HFFc6 (cell line): ENCODE measurements around the gene SHISA9. TPM values are rescaled to one million over a fixed set of nuclear protein-coding genes. Genes with fewer than 3 reads are reported as not detected.

Source experiments
- DNase-seq: peaks from one replicate; pipeline ENCODE4 v3.0.0-alpha.2; 2018
- H3K27ac Mint-ChIP-seq: 2 replicates; pipeline ENCODE4 v1.8.0; 2020; ENCODE audit warnings: mild to moderate bottlenecking, mixed read lengths
- H3K27me3 Mint-ChIP-seq: 2 replicates; pipeline ENCODE4 v1.8.0; 2021; ENCODE audit warnings: mild to moderate bottlenecking, moderate library complexity, mixed read lengths; ENCODE audit not compliant: insufficient read depth
- H3K36me3 Mint-ChIP-seq: 2 replicates; pipeline ENCODE4 v1.8.0; 2021; ENCODE audit warnings: low read depth, mixed read lengths
- H3K4me1 Mint-ChIP-seq: 2 replicates; pipeline ENCODE4 v1.8.0; 2020; ENCODE audit warnings: low read depth, mixed read lengths
- H3K4me3 Mint-ChIP-seq: 2 replicates; pipeline ENCODE4 v1.8.0; 2020; ENCODE audit warnings: mild to moderate bottlenecking, moderate library complexity, mixed read lengths
- H3K9me3 Mint-ChIP-seq: 2 replicates; pipeline ENCODE4 v1.8.0; 2020; ENCODE audit warnings: mild to moderate bottlenecking, mixed read lengths
- total RNA-seq, 6 experiments: library from RNA; stranded (reverse); fragmentation: NEBNext Ultra II Directional; extraction: Animal tissue kit (Norgen Biotek cat#: 25700); gene quantifications; 2 replicates in 1 of 6; 3 replicates in 5 of 6; pipeline ENCODE4 v1.2.3, GENCODE V29; 2021
- TF ChIP-seq, protein P1 (sequence below): fragments of 200-600 bp; sonication (generic); IDR thresholded peaks from 2 replicates; pipeline ENCODE4 v1.5.0; 2021; ENCODE audit warnings: antibody characterized with exemption, mild to moderate bottlenecking

SHISA9 gene
- total RNA-seq, 6 experiments from 2014 or later, result not detected

- H3K9me3 Mint-ChIP-seq, result peaks cover 21% of the 10 kb centered on the region
- DNase-seq, result no peak
- H3K27me3 Mint-ChIP-seq, result no peaks in the 10 kb centered on the region; the same call in 1 of the 2 replicates
- no peak overlapping the region for H3K27ac Mint-ChIP-seq
- no peaks in the 10 kb centered on the region for H3K4me1 Mint-ChIP-seq
- no peak overlapping the region for H3K4me3 Mint-ChIP-seq
- H3K36me3 Mint-ChIP-seq, result no peaks in the 10 kb centered on the region
- TF ChIP-seq, protein P1, sequence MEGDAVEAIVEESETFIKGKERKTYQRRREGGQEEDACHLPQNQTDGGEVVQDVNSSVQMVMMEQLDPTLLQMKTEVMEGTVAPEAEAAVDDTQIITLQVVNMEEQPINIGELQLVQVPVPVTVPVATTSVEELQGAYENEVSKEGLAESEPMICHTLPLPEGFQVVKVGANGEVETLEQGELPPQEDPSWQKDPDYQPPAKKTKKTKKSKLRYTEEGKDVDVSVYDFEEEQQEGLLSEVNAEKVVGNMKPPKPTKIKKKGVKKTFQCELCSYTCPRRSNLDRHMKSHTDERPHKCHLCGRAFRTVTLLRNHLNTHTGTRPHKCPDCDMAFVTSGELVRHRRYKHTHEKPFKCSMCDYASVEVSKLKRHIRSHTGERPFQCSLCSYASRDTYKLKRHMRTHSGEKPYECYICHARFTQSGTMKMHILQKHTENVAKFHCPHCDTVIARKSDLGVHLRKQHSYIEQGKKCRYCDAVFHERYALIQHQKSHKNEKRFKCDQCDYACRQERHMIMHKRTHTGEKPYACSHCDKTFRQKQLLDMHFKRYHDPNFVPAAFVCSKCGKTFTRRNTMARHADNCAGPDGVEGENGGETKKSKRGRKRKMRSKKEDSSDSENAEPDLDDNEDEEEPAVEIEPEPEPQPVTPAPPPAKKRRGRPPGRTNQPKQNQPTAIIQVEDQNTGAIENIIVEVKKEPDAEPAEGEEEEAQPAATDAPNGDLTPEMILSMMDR, result no peak
These were observed 94.4 kb downstream of the SHISA9 start for GRCh38 chr16:12995721-12996372.

DNA sequence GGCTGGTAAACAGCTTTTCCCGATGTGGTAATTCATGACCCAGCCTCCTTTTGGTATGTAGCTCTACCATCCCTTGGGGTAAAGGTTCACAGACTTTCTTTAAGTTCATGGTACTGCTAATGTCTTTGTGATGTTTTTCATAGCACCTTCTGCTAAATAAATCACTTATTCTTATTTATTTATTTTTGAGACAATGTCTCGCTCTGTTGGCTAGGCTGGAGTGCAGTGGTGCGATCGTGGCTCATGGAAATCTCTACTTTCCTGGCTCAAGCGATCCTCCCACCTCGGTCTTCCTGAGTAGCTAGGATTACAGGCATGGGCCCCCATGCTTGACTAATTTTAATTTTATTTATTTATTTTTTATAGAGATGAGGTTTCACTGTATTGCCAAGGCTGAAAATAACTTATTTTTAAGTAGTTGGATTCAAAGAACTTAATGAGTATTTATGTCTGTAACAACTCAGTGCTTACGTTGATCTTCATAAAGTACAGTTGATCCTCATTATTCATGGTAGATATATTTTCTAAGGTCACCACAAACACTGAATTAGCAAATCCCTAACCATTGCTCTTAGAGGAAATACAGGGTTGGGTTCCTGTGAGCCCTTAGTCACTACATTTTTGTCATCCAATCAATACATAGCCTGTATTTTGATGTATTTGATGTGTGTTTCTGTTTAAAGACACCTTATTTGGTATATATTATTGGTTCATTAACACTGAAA is 97.1 kb downstream of the SHISA9 start:
- no peaks in the 10 kb centered on the region; the same call in 1 of the 2 replicates for H3K36me3 Mint-ChIP-seq
- no peaks in the 10 kb centered on the region for H3K4me1 Mint-ChIP-seq
- TF ChIP-seq, protein P1, result no peak
- H3K4me3 Mint-ChIP-seq, result no peak overlapping the region
- H3K9me3 Mint-ChIP-seq, result peaks cover 16% of the 10 kb centered on the region
- H3K27ac Mint-ChIP-seq, result no peak overlapping the region
- H3K27me3 Mint-ChIP-seq, result no peaks in the 10 kb centered on the region; the same call in 1 of the 2 replicates
- no peak for DNase-seq

DNA sequence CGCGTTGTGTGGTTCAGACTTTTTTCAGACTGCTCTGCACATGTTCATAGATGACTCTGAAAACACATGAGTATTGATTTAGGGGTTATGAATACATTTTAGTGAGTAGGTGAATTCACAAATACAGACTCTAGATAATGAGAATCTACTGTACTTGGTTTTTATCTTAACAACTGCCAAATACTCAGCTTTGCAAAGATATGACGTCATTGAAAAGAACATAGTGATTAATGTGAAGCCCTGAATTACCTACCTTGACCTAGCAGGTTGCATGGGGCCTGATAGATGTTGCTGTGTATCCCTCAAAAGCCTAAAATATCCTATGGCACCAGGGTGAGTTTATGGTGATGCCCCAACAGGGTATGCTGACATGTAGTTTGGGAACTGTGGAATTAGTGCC is 98.0 kb downstream of the SHISA9 start:
- Mint-ChIP-seq H3K4me3 (no peak overlapping the region), H3K27me3 (no peaks in the 10 kb centered on the region), H3K27ac (no peak overlapping the region), H3K9me3 (peaks cover 14% of the 10 kb centered on the region), H3K36me3 (no peaks in the 10 kb centered on the region; the same call in 1 of the 2 replicates), H3K4me1 (no peaks in the 10 kb centered on the region)
- TF ChIP-seq, protein P1, result no peak
- DNase-seq, result no peak

DNA sequence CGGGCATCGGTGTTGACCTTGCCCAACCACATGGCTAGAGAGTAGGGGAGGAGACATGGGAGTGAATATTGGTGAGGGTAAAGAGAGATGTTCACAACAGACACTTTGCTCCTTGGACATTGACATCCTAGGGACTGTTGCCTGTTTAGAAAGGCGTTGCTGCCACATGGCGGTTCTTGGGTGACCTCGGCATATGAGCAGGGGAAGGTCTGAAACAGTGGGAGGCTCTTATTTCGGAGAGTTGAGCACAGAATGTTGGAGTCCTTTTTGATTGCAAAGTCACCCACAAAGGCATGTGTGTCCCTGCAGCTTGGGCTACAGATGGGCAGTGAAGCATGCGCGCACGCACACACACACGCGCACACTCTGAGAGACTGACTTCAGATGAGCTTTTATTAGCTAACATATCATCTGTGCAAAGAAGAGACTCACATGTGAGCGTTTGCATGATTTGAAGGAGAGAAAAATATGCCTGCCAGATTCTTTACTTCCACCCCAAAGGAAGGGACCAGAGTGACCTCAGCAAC is 104.4 kb downstream of the SHISA9 start:
- Mint-ChIP-seq H3K9me3 (peaks cover 18% of the 10 kb centered on the region), H3K4me1 (no peaks in the 10 kb centered on the region), H3K27me3 (no peaks in the 10 kb centered on the region; the same call in 1 of the 2 replicates), H3K27ac (no peak overlapping the region), H3K36me3 (no peaks in the 10 kb centered on the region; the same call in 1 of the 2 replicates), H3K4me3 (no peak overlapping the region)
- TF ChIP-seq, protein P1, result no peak
- DNase-seq, result no peak

DNA sequence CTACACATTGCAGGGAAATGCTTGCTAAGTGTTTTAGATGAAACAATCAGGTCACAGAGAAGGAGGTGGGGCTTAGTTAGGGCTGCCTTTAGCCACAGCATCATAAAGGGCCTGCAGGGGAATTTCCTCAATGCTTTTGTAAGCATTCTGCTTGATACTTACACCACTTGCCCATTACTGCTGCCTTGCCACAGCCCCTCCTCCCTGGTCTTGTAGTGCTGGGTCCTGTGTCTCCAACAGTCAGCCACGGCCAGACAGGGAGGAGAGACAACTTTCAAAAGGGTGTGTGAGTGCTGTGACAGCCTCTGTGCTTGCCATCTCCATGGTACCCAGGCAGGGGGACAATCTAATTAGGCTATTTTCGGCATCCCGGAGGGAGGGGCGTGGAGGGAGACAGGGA is 111.2 kb downstream of the SHISA9 start:
- Mint-ChIP-seq H3K9me3 (peaks cover 11% of the 10 kb centered on the region), H3K27me3 (no peaks in the 10 kb centered on the region)

More for the DNA sequence above, 111.2 kb downstream of the SHISA9 start:
- no peak for DNase-seq
- H3K36me3 Mint-ChIP-seq, result no peaks in the 10 kb centered on the region
- no peak overlapping the region for H3K4me3 Mint-ChIP-seq
- no peaks in the 10 kb centered on the region for H3K4me1 Mint-ChIP-seq
- H3K27ac Mint-ChIP-seq, result no peak overlapping the region
- TF ChIP-seq, protein P1, result no peak
